Duodenal mucosa (tissue), 2 donors: ENCODE results near the gene KCNH8.

Experiments
- H3K27ac ChIP-seq: one replicate; pipeline ENCODE4 v1.7.0; 2013; ENCODE audit warnings: low read depth, low read length
- H3K27me3 ChIP-seq, 2 donors: one replicate each; pipeline ENCODE4 v1.7.0; 2013; ENCODE audit warnings: low read length in 2 of 2, control low read depth in 1 of 2; ENCODE audit not compliant: insufficient read depth in 2 of 2, control insufficient read depth in 1 of 2
- H3K36me3 ChIP-seq, 2 donors: one replicate each; pipeline ENCODE4 v1.7.0; 2013; ENCODE audit warnings: low read length in 2 of 2, control low read depth in 1 of 2; ENCODE audit not compliant: insufficient read depth in 2 of 2, control insufficient read depth in 1 of 2
- H3K4me1 ChIP-seq, 2 donors: one replicate each; pipeline ENCODE4 v1.7.0; 2013; ENCODE audit warnings: low read length in 2 of 2, control low read depth in 1 of 2; ENCODE audit not compliant: insufficient read depth in 2 of 2, control insufficient read depth in 1 of 2
- H3K4me3 ChIP-seq, 2 donors: one replicate each; pipeline ENCODE4 v1.7.0; 2013; ENCODE audit warnings: low read length in 2 of 2, low read depth in 1 of 2
- H3K9ac ChIP-seq, 2 donors: one replicate each; pipeline ENCODE4 v1.7.0; 2013; ENCODE audit warnings: low read length in 2 of 2, low read depth in 1 of 2
- H3K9me3 ChIP-seq, 2 donors: one replicate each; pipeline ENCODE4 v1.7.0; 2013; ENCODE audit warnings: low read length in 2 of 2, control low read depth in 1 of 2; ENCODE audit not compliant: control insufficient read depth in 1 of 2

The KCNH8 gene

DNA sequence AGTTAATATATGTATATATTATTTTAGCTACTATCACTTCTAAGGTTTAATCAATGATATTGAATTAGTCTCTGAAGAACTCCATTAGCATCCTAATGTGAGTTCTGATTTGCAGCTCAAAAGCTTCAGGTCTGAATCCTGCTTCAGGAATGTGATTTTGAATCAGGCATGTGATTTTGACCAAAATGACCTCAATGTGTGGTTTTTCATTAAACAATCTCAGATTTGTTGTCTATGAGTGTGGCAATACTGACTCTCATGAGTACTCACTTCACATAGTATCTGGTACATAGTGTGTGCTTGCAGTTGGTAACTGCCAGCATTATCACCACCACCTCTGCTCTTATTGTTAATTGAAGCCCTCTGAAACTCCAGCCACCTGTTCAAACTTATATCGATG lies 251.0 kb downstream of the KCNH8 start:
- H3K27me3 ChIP-seq = no peaks in the 10 kb centered on the region
- no peaks in the 10 kb centered on the region for H3K9me3 ChIP-seq
- H3K4me3 ChIP-seq = no peak overlapping the region
- H3K27ac ChIP-seq = no peak overlapping the region
- no peak overlapping the region for H3K9ac ChIP-seq
- H3K4me1 ChIP-seq = no peaks in the 10 kb centered on the region
- H3K36me3 ChIP-seq = no peaks in the 10 kb centered on the region

DNA sequence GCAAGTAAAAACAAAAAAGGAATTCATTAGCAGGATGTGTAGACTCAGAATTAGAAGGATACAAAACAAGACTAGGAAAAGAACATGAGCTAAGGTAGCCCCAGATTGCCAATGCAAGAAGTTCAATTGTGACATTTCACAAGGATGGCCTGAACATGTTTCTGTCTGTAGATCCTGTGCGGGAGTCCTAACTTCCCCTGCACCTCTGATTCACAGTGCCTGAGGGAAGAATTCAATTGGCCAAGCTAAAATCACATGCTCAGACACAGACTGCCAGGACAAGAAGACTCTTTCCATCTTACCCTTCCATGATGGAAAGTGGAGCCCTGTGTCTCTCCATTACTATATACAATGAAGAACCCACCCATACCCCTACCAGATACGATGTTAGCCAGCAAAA lies 251.5 kb downstream of the KCNH8 start:
- H3K36me3 ChIP-seq = no peaks in the 10 kb centered on the region
- H3K27ac ChIP-seq = no peak overlapping the region
- H3K4me1 ChIP-seq = no peaks in the 10 kb centered on the region
- H3K27me3 ChIP-seq = no peaks in the 10 kb centered on the region
- no peak overlapping the region for H3K4me3 ChIP-seq
- H3K9ac ChIP-seq = no peak overlapping the region
- H3K9me3 ChIP-seq = no peaks in the 10 kb centered on the region

- Histone ChIP-seq H3K4me1 (no peaks in the 10 kb centered on the region), H3K9me3 (no peaks in the 10 kb centered on the region), H3K36me3 (no peaks in the 10 kb centered on the region), H3K9ac (no peak overlapping the region), H3K4me3 (no peak overlapping the region), H3K27ac (no peak overlapping the region), H3K27me3 (no peaks in the 10 kb centered on the region)
Observed at GRCh38 chr3:19420159-19420558, 271.8 kb downstream of the KCNH8 start.

DNA sequence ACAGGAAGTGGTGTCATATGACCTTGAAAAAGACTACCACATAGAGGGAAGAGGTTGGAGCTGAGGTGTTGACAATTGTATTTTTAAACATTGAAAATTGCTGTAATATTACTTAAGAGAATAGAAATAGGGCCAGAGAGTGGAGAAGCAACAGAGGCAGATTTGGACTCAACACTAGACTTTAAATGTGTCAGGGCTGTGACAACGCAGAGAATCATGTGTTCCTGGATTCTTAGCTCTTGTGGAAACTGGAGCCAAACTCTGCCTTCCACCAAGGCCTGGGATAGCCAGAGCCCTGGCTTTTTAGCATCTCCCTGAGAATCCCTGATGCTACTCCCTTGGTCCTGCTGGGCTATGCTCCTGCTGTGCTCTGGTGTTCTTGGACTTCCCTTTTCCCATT lies 277.5 kb downstream of the KCNH8 start:
- no peak overlapping the region for H3K27ac ChIP-seq

DNA sequence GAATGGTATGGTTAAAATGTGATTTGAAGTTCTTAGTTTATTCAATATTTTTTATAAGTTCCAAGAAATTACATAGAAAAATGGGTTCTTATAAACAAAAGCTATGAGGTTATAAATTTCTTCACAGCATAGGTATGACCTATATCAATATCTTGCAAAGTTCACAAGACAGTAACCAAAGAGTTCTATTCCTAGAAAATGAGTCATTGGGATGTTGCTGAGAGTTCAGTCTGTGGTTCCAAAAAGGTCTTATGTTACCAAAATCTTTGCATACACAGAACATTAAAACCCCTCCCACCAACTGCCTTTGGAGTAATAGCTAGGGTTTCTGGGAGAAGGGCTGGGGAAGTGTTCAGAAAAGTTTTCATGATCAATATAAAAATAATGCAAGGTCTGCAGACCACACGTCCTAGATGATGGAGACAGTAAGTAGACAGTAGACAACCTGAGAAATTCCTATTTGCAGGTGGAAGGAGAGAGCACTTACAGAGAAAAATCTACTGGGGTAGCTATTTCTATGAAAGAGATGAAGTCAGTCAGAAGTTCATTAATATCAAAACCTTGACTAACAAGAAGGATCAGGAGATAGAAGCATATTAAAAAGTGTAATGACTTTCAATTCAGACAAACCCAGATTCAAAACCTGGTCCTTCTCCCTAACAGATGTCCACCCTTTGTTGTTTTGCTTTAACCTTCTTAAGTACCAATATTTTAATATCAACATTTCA lies 279.3 kb downstream of the KCNH8 start:
- H3K27ac ChIP-seq = no peak overlapping the region
- no peaks in the 10 kb centered on the region for H3K9me3 ChIP-seq
- H3K36me3 ChIP-seq = no peaks in the 10 kb centered on the region
- no peaks in the 10 kb centered on the region for H3K27me3 ChIP-seq
- no peak overlapping the region for H3K9ac ChIP-seq
- no peaks in the 10 kb centered on the region for H3K4me1 ChIP-seq
- no peak overlapping the region for H3K4me3 ChIP-seq

More for the DNA sequence above, 277.5 kb downstream of the KCNH8 start:
- Histone ChIP-seq H3K4me1 (no peaks in the 10 kb centered on the region), H3K4me3 (no peak overlapping the region), H3K9ac (no peak overlapping the region), H3K9me3 (no peaks in the 10 kb centered on the region), H3K27me3 (no peaks in the 10 kb centered on the region), H3K36me3 (no peaks in the 10 kb centered on the region)

GRCh38 chr3:19428729-19429128 lies 280.4 kb downstream of the KCNH8 start:
- Histone ChIP-seq H3K9me3 (no peaks in the 10 kb centered on the region), H3K27ac (no peak overlapping the region), H3K4me3 (no peak overlapping the region), H3K27me3 (no peaks in the 10 kb centered on the region), H3K36me3 (no peaks in the 10 kb centered on the region), H3K9ac (no peak overlapping the region), H3K4me1 (no peaks in the 10 kb centered on the region)

GRCh38 chr3:19432669-19433068 lies 284.4 kb downstream of the KCNH8 start:
- H3K27ac ChIP-seq = no peak overlapping the region
- no peaks in the 10 kb centered on the region for H3K9me3 ChIP-seq
- no peaks in the 10 kb centered on the region for H3K4me1 ChIP-seq
- no peaks in the 10 kb centered on the region for H3K36me3 ChIP-seq
- no peak overlapping the region for H3K4me3 ChIP-seq
- no peaks in the 10 kb centered on the region for H3K27me3 ChIP-seq
- H3K9ac ChIP-seq = no peak overlapping the region

- Histone ChIP-seq H3K9me3 (no peaks in the 10 kb centered on the region), H3K4me1 (no peaks in the 10 kb centered on the region), H3K27me3 (no peaks in the 10 kb centered on the region), H3K36me3 (no peaks in the 10 kb centered on the region), H3K4me3 (no peak overlapping the region), H3K9ac (no peak overlapping the region), H3K27ac (no peak overlapping the region)
Observed at GRCh38 chr3:19436746-19437145, 288.4 kb downstream of the KCNH8 start.

GRCh38 chr3:19439944-19440343 lies 291.6 kb downstream of the KCNH8 start:
- H3K4me1 ChIP-seq = no peaks in the 10 kb centered on the region
- no peaks in the 10 kb centered on the region for H3K27me3 ChIP-seq
- no peaks in the 10 kb centered on the region for H3K36me3 ChIP-seq
- H3K9me3 ChIP-seq = no peaks in the 10 kb centered on the region
- H3K4me3 ChIP-seq = no peak overlapping the region
- H3K27ac ChIP-seq = no peak overlapping the region
- no peak overlapping the region for H3K9ac ChIP-seq

- Histone ChIP-seq H3K27ac (no peak overlapping the region), H3K9ac (no peak overlapping the region), H3K4me3 (no peak overlapping the region), H3K36me3 (no peaks in the 10 kb centered on the region), H3K4me1 (no peaks in the 10 kb centered on the region), H3K27me3 (no peaks in the 10 kb centered on the region), H3K9me3 (no peaks in the 10 kb centered on the region)
Observed at GRCh38 chr3:19446138-19446537, 297.8 kb downstream of the KCNH8 start.

DNA sequence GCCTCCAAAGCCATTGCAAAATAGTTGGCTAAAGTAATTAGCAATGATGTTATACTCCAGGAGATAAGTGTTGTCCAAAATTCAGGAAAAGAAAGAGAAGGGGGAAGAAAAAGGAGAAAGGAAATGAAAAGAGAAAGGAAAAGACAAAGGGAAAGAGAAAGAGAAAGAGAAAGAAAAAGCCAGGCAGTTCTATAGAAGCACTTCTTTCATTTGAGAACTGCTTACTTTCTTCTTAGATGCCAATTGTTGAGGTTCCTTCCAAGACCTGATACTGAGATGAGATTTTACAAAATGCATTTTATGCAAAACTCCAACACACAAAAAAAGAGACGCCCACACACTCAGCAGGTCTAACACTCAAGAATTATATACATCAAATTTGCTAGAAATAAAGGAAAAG lies 298.4 kb downstream of the KCNH8 start:
- Histone ChIP-seq H3K9me3 (no peaks in the 10 kb centered on the region), H3K27ac (no peak overlapping the region), H3K4me1 (no peaks in the 10 kb centered on the region), H3K9ac (no peak overlapping the region), H3K4me3 (no peak overlapping the region), H3K27me3 (no peaks in the 10 kb centered on the region), H3K36me3 (no peaks in the 10 kb centered on the region)
